GM12891 (cell line): Measurements from ENCODE around the gene SULT2B1.

Experiments used
- PAX5 ChIP-seq: IDR thresholded peaks from 2 replicates; pipeline ENCODE4 v1.6.1; 2011; ENCODE audit warnings: low read length, moderate library complexity, mild to moderate bottlenecking; ENCODE audit not compliant: insufficient read depth, severe bottlenecking
- POLR2A ChIP-seq: IDR thresholded peaks from 2 replicates; pipeline ENCODE4 v1.6.1; 2011; ENCODE audit warnings: low read depth, low read length, control low read depth
- POLR2AphosphoS5 ChIP-seq: IDR thresholded peaks from 2 replicates; pipeline ENCODE4 v1.6.1; 2011; ENCODE audit warnings: low read depth, low read length, control low read depth
- TAF1 ChIP-seq: IDR thresholded peaks from 2 replicates; pipeline ENCODE4 v1.6.1; 2011; ENCODE audit warnings: low read depth, low read length, control low read depth

DNA sequence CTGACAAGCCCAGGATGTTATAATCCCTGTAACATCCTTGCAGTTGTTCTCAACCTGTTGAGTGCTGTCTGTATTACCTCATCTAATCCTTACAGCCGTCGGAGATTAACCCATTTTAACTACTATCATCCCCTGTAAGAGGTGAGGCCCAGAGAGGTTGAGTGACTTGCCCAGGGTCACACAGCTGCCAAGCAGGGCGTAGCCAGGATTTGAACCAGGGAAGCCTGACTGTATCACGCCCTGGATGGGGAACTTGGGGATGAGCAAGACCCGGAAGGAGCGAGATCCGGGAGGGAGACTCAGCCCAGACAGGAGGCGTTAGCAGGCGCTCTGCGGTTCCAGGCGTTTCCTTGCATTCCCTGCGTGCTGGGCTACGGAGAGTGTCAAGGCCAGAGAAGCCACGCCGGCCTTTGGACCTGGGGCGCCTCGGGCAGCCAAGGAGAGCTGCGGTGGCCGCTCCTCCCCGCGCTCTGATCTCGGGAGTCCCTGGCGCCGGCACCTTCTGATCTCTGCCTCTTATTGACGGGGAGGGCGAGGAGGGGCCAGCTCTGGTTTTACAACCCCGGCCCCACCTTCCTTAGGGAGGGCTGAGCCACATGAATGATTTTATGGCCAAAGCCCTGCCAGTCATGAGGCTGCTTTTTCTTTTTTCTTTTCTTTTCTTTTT lies 6.2 kb downstream of the SULT2B1 start:
- TF ChIP-seq POLR2AphosphoS5 (no peak), POLR2A (no peak), PAX5 (no peak), TAF1 (no peak)
